Tibial artery (tissue), 4 donors: ENCODE results near the gene TMEM248.
"Not testable (repeated sequence)": the region's sequence is repeated elsewhere in the genome, so short reads cannot be mapped to it uniquely, and the experiment has no call there.

ENCODE experiments used
- DNase-seq, 2 donors: peaks; one replicate each; pipeline ENCODE4 v3.0.0-alpha.2; 2019
- H3K27ac ChIP-seq, 2 donors: fragments of 200-600 bp; sonication (generic) in 1 of 2; 1 replicate in 1 of 2; 2 replicates in 1 of 2; pipeline ENCODE4 v1.5.1; 2018 to 2019; ENCODE audit warnings: mild to moderate bottlenecking in 1 of 2
- H3K27me3 ChIP-seq, 2 donors: fragments of 200-600 bp; sonication (generic) in 1 of 2; one replicate each; pipeline versions ENCODE4 v1.5.1 to v1.6.0; 2016 to 2019
- H3K36me3 ChIP-seq, 3 donors: fragments of 200-600 bp; sonication (generic) in 2 of 3; one replicate each; pipeline ENCODE4 v1.5.1; 2016 to 2019; ENCODE audit warnings: mild to moderate bottlenecking in 2 of 3
- H3K4me1 ChIP-seq, 4 donors: fragments of 200-600 bp; sonication (generic) in 2 of 4; 1 replicate in 3 of 4; 2 replicates in 1 of 4; pipeline ENCODE4 v1.5.1; 2016 to 2019
- H3K4me3 ChIP-seq, 2 donors: fragments of 200-600 bp; sonication (generic) in 1 of 2; 1 replicate in 1 of 2; 2 replicates in 1 of 2; pipeline ENCODE4 v1.5.1; 2018 to 2019; ENCODE audit warnings: mild to moderate bottlenecking in 2 of 2
- H3K9me3 ChIP-seq, 3 donors: fragments of 200-600 bp; sonication (generic) in 1 of 3; one replicate each; pipeline ENCODE4 v1.5.1; 2016 to 2019
- intact Hi-C: fragments of 100-400 bp; cut with DNase I; formaldehyde crosslinking; loops from one replicate; pipeline ENCODE4 v1.15.0; 2023; ENCODE audit warnings: low total_unique reads
- TF ChIP-seq, protein P1 (sequence below), 2 experiments: fragments of 200-600 bp in 1 of 2; fragments of 450-650 bp in 1 of 2; IDR thresholded peaks; one replicate each; pipeline ENCODE4 v1.5.1; 2017 to 2019; ENCODE audit warnings: antibody characterized with exemption in 2 of 2, mild to moderate bottlenecking in 1 of 2, moderate library complexity in 1 of 2

TMEM248 gene

DNA sequence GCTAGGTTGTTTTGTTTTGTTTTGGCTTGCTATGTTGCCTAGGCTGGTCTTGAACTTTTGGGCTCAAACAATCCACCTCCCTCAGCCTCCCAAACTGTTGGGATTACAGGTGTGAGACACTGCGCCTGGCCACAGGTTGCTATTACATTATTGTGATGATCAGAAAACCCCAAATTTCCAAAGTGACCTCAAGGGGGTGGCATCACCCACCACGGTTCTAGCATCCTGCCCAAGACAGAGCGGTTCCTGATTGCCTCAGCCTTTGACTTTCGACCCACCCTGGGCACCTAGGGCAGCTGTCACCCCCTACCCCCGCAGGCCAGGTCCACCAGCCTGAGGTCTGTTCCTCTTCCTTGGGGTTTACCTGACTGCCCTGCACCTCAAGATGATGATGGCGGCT, 46.0 kb downstream of the TMEM248 start:
- Histone ChIP-seq H3K27ac (no peak overlapping the region), H3K27me3 (no peaks in the 10 kb centered on the region), H3K4me1 (no peaks in the 10 kb centered on the region), H3K9me3 (no peaks in the 10 kb centered on the region), H3K36me3 (no peaks in the 10 kb centered on the region), H3K4me3 (no peak overlapping the region)
- intact Hi-C loops: no loop called here
- TF ChIP-seq, protein P1, sequence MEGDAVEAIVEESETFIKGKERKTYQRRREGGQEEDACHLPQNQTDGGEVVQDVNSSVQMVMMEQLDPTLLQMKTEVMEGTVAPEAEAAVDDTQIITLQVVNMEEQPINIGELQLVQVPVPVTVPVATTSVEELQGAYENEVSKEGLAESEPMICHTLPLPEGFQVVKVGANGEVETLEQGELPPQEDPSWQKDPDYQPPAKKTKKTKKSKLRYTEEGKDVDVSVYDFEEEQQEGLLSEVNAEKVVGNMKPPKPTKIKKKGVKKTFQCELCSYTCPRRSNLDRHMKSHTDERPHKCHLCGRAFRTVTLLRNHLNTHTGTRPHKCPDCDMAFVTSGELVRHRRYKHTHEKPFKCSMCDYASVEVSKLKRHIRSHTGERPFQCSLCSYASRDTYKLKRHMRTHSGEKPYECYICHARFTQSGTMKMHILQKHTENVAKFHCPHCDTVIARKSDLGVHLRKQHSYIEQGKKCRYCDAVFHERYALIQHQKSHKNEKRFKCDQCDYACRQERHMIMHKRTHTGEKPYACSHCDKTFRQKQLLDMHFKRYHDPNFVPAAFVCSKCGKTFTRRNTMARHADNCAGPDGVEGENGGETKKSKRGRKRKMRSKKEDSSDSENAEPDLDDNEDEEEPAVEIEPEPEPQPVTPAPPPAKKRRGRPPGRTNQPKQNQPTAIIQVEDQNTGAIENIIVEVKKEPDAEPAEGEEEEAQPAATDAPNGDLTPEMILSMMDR (IDR thresholded peaks at IDR 0.05): no peak
- no peak for DNase-seq

DNA sequence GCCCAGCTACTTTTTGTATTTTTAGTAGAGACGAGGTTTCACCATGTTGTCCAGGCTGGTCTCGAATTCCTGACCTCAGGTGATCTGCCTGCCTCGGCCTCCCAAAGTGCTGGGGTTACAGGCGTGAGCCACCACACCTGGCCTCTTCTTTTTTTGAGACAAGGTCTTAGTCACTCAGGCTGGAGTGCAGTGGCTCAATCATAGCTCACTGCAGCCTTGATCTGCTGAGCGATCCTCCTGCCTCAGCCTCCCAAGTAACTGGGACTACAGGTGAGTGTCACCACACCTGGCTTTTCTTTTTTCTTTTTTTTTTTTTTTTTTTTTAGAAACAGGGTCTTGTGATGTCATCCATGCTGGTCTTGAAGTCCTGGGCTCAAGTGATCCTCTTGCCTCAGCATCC, 48.0 kb downstream of the TMEM248 start:
- H3K4me3 ChIP-seq, DNase-seq, H3K27ac ChIP-seq, H3K9me3 ChIP-seq, intact Hi-C loops, H3K27me3 ChIP-seq, H3K4me1 ChIP-seq, H3K36me3 ChIP-seq: not testable (repeated sequence)

- Histone ChIP-seq H3K4me1 (no peaks in the 10 kb centered on the region), H3K9me3 (no peaks in the 10 kb centered on the region), H3K4me3 (no peak overlapping the region), H3K27me3 (no peaks in the 10 kb centered on the region), H3K36me3 (no peaks in the 10 kb centered on the region), H3K27ac (no peak overlapping the region)
- no peak for DNase-seq
- TF ChIP-seq, protein P1 (IDR thresholded peaks at IDR 0.05): no peak
- intact Hi-C loops: no loop called here
Measured at GRCh38 chr7:66970310-66970709, 49.3 kb downstream of the TMEM248 start.

- H3K9me3 ChIP-seq: peaks cover 0 to 2% (median 0%) of the 10 kb centered on the region in 3 donors
- H3K27ac ChIP-seq: no peak overlapping the region
- no peak overlapping the region for H3K4me3 ChIP-seq
- intact Hi-C loops: no loop called here
- peaks cover 0 to 8% (median 0%) of the 10 kb centered on the region in 4 donors for H3K4me1 ChIP-seq
- TF ChIP-seq, protein P1 (IDR thresholded peaks at IDR 0.05): no peak
- no peaks in the 10 kb centered on the region for H3K27me3 ChIP-seq
- H3K36me3 ChIP-seq: no peaks in the 10 kb centered on the region
- no peak for DNase-seq
Measured at GRCh38 chr7:66974986-66975590, 54.1 kb downstream of the TMEM248 start.

- H3K27me3 ChIP-seq, intact Hi-C loops, H3K4me3 ChIP-seq, H3K4me1 ChIP-seq, H3K27ac ChIP-seq, H3K9me3 ChIP-seq, H3K36me3 ChIP-seq, DNase-seq: not testable (repeated sequence)
Measured at GRCh38 chr7:66978312-66978711, 57.3 kb downstream of the TMEM248 start.

DNA sequence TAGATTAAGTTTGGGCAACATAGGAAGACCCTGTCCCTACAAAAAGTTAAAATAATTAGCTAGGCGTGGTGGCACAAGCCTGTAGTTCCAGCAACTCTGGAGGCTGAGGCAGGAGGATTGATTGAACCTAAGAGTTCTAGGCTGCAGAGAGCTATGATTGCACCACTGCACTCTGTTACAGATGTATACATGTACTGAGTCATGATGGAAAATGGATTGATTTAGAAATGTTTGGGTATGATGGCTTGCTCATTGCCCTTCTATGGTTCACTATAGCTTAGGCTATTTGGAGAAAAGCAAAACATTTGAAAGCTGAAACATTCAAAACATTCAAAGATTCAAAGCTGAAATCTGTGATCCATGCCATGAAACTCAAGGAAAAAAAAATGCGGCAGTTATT, 58.0 kb downstream of the TMEM248 start:
- H3K4me1 ChIP-seq, H3K4me3 ChIP-seq, H3K27me3 ChIP-seq, DNase-seq, H3K9me3 ChIP-seq, intact Hi-C loops, H3K36me3 ChIP-seq: not testable (repeated sequence)
- H3K27ac ChIP-seq: peak overlapping the region in 1 of 2 donors; percentile 42

DNA sequence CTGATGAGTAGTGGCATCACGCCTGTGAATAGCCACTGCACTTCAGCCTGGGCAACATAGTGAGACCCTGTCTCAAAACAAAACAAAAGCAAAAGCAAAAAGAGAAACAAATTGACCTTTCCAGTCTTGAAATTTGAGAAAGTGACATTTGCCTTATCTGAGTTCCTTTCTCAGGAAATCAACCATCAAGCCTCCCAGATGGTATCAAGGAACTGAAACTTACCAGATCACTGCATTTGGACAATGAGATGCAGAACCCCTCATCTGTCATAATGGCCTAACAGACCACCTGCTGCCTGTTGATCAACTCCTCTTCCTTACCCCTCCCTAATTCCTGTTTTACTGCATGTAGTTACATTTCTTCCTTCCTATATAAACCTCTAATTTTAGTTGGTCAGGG, 59.3 kb downstream of the TMEM248 start:
- H3K4me1 ChIP-seq, H3K27ac ChIP-seq, H3K36me3 ChIP-seq, H3K4me3 ChIP-seq, H3K27me3 ChIP-seq, H3K9me3 ChIP-seq, DNase-seq, intact Hi-C loops: not testable (repeated sequence)

DNA sequence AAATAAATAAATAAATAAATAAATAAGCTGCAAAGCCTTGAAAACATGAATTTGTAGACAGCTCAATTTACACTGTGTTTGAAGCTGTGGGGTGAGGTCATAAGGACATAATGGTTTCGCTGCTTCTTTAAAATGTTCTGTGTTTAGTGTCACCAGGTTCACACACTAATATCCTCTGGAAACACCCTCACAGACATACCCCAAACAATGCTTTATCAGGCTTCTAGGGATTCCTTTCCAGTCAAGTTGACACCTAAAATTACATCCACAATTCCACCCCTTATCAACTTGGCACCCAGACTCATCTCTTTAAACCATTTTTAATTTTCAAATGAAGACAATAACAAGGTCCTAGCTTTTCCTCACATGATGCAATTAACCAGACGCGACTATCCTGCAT, 68.5 kb downstream of the TMEM248 start:
- DNase-seq, H3K9me3 ChIP-seq, H3K27me3 ChIP-seq, H3K4me3 ChIP-seq, H3K27ac ChIP-seq: not testable (repeated sequence)
- intact Hi-C loops: loop anchor here (5.0 kb wide), 1 partner anchor 67 kb away; the partner anchor contains the start of gene TMEM248
- Histone ChIP-seq H3K4me1 (peaks cover 0 to 32% (median 21%) of the 10 kb centered on the region in 4 donors), H3K36me3 (peaks cover 71 to 77% (median 73%) of the 10 kb centered on the region in 3 donors)

DNA sequence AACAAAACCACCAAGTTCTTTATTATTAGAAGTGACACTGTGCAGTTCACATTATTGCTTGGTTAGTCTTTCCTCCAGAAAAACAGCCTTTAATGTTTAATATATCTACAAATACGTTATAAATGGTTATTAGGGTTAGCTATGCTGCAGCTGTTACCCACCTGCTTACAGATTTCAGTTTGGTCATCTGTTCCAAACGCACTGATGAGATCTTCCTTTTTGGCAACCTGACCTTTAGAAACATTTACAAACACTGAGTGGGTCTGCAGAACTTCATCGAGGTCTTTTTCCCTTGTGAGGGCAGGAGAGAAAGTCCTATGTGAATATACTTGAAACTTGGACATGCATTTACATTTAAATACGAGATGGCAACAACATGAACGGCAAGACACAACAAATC, 73.0 kb downstream of the TMEM248 start:
- H3K9me3 ChIP-seq, H3K27me3 ChIP-seq, DNase-seq: not testable (repeated sequence)
- intact Hi-C loops: loop anchor here (10.0 kb wide), 2 partner anchors 149 to 339 kb away; no protein-coding TSS in a partner anchor
- peak overlapping the region; percentile 99 to 100 for H3K27ac ChIP-seq
- H3K4me3 ChIP-seq: peak overlapping the region; percentile 96
- H3K36me3 ChIP-seq: peaks cover 46 to 50% (median 49%) of the 10 kb centered on the region in 3 donors
- H3K4me1 ChIP-seq: peaks cover 0 to 40% (median 26%) of the 10 kb centered on the region in 4 donors
